HG02970 (cell line): ENCODE measurements around the gene CLDN9.

ENCODE experiments used
- ATAC-seq: cut with Tn5 transposase; IDR thresholded peaks from one replicate; pipeline ENCODE4 v1.9.1; 2021; ENCODE audit warnings: mild to moderate bottlenecking, moderate library complexity, moderate number of reproducible peaks; ENCODE audit not compliant: unreplicated experiment, low FRiP score

The CLDN9 gene

DNA sequence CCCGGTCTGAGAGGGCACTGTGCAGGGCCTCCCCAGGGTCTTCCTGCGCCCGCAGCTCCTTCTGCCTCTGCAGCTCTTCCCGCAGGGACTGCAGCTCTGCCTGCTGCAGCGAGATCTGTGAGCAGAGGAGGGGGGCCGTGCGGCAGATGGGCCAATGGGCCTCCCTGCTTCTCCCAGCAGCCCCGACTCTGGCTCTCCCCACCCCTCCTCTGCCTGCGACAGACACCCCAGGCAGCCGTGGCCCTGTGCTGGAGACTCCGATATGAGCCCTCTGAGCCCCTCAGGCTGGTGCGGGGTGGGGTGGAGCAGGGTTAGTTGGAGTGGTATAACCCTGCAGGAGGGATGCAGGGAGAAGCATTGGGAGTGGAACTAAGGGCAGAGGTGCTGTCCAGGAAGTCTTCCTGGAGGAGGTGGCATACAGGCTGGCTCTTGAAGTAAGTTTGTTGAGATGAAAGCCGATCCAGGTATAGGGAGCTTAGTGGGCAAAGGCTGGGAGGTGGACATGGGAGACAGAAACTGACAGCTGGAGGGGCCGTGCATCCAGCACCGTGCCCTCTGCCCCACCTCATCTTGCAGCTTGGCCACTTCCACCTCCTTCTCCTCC lies 16.1 kb downstream of the CLDN9 start:
- no peak for ATAC-seq

DNA sequence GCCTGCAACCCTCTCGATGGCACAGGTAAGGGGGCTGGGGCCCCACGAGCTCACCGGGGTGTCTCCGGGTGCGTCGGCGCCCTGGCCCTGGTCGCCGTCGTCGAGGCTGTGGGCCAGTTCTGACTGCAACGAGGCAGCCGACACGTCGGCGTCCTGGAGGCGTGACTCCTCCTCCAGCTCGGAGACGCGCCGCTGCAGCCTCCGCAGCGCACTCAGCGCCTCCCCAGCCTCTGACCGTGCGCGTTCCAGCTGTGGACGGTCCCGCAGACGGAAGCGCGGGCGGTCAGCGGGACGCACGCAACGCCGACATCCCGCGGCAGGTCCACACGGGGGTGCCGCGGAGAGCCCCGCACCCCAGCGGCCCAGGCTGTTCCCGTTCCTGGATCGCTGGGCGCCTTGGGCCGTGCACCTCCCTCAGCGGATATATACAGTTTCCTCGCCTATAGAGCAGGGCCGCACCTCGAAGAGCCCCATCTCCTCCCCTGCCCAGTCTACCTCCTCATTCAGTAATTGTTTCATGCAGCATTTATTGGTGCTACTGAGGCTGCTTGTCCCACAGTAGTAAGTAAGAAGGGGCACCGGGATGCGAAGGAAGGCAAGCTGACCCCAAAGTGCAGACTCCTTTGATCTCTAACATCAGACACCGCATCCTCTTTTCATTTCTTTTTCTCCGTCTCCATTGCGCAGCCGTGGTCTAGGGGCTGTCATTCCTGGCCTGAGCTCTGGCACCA lies 16.9 kb downstream of the CLDN9 start:
- no peak for ATAC-seq

DNA sequence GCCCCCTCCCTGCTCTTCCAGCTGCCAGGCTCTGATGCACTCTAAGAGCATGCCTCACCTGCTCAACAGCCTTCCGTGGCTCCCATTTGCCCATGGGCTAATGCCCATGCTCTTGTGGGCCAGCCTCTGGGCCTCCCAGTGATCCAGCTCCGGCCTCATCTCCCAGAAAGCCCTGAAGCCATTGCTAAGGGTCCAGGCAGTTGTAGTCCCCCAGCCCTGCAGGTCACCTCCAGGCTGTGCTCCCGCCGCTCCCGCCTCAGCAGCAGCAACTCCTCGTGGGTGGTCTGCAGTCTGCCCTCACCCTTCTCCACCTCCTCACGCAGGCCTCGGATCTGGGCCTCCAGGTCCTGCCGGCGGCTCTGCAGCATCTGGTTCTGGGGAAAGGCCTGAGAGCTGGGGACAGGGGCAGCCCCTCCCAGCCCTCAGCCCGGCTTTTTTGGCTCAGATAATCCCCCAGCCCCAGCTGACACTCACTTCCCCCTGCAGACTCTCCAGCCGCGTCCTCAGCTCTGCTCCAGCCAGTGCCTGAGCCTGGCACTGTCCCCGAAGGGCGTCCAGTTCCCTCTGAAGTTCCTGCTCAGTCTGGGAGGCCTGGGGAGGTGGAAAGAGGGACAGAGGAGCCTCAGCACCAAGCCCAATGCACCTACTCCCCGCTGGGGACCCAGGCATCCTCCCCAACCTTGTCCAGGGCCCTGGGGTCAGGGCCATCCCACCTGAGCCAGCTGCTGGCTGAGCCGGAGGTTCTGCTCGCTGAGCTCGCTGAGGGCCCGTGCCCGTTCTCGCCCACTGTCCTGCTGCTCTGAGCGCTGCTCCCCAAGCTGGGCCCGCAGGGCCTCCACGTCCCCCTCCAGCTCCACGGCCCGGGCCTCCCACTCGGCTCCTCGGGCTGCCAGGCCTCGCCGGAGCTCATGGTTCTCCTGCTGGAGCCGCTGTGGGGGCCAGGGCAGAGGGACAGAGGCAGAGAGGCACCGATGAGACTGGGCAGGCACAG lies 17.8 kb downstream of the CLDN9 start:
- ATAC-seq, result no peak

DNA sequence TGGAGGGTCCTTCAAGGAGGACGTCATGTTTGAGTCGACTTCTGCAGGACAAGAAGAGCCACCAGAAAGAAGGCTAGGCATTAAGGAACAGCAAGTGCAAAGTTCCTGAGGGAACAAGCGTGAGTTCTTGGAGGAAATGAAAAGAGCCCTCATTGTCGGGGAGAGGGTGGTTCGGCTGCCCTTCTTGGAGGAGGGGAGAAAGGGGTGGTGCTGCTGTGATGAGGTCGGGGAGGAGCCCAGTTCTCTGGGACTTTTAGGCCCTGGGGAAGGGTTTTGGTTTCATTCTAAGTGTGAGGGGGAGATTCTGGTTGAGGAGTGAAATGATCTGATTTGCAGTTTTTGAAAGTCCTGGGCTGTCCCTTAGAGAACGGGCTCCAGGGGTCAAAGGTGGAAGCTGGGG lies 19.9 kb downstream of the CLDN9 start:
- no peak for ATAC-seq

DNA sequence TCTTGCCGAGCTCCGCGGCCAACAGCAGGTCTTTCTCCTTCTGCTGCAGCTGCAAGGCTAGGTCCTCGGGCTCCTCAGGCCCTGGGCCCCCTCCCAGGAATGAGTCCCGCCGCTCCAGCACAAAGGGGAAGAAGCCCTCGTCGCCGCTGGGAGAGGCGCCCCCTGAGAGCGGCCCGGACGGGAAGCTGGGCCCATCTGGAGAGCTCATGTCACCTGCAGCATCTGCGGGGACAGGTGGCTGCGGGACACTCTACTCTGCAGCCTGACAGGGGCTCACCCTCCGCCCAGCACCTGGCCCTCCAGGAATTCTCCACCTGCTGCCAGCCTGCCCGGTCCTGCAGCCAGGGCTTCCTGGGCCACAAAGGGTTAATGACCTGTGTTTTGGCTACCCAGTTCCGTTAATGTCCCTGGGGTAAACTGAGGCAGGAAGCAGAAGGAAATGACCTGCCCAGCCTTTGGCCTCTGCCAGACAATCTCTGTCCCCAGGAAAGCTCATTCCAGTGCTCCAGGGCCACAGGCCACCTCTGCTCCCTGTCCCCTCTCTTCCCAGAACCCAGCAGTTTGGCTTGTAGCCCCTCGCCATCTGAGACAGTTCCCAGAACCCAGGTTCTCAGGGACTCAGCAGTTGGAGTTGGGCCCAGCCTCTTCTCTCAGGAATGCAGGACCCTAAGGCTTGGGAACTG lies 22.7 kb downstream of the CLDN9 start:
- ATAC-seq, result no peak

DNA sequence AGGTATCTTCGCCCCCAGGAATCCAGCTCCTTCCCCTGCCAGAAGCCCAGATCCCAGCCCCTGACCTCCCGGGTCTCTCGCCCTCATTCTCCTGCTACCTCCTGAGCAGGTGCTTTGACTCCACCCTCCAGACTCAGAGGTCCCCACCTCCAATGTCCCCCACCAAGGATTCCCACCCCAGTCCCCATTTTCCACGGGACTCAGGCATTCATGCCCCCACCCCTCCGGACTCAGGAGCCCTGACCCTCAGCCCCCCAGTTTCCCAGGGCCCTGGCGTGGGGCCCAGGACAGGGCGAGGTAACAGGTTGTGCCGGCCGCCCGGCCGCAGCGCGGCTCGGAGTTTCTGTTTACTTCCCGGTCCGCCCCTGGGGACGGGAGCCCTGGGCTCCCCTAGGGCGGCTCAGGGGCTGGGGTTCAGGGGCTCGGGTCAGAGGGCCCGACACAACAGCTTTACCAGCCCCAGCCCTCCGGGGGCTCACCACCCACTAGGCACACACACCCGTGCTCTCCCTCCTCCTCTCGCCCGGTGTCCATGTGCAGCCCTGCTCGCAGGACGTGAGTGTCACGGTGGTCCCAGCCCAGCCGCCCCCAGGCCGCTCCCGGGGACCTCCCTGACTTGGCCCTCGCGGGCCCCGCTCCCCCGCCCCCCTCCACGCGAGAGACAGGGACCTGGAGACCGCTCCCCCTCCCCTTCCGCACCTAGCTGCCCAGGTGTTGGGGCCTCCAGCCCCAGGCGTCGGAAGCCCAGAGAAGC lies 23.4 kb downstream of the CLDN9 start:
- ATAC-seq, result no peak

DNA sequence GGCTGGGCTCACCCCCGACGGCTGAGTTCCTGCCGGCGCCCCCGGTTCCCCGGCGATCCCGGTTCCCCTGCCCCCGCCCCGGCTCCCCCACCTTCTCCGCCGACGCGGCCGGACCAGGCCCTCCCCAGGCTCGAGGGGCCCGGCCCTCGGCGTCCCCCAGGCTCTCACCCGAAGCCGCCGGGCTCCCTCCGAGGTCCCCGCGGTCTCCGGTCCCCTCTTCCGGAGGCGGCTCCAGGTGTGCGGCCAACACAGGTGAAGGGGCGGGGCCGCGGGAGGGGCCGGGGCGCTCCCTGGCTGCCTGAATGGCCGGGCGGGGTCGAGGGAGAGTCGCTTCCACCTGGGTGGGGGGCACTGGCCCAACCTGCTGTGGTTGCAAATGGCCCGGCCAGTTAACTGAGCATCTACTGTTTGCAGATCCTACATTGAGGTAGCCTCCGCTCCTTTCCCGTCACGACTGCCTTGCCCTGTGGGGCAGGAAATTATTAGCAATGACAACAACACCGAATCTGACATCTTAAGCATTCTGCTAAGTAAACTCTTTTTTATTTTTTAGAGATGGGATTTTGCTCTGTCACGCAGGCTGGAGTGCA lies 24.1 kb downstream of the CLDN9 start, which contains the start of gene BICDL2:
BICDL2 (minus strand) TSS at position 219 of the 590 bp plus-strand sequence. CDS start 1,448 bp downstream, outside the sequence.
- no peak for ATAC-seq

DNA sequence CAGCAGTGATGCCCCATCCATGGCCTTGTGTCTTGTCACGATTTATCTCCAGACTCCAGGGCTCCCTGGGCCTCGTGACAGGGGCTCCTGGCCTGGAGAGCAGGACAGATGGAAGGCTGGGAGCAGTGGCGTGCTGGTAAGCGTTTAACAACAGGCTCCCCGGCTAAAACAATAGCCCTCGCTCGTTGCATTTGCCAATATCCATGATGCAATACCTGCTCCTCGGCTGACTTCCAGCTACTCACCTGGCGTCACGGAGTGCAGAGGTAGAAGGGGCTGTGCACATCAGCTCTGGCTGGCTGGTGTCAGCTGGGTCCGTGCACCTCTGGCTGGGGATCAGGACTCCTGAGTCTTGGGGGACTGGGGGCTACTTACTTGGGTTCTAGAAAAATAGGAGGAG lies 25.5 kb downstream of the CLDN9 start:
- ATAC-seq, result no peak

DNA sequence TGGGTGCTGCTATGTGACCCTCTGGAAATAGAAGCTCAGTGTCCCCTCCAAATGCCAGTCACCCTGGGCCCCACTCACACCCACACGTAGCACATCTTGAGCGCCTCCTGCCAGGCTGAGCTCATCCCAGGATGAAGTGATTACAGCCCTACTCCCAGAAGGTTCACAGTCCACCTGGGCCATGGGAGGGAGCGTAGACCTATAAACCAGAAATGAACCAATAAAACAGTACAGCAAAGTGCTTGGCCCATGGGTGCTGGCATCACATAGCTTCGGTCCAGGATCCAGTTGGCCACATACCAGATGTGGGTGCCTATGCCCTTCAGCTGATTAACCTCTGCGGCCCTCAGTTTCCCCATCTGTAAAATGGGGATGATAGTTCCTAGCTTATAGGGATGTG lies 26.2 kb downstream of the CLDN9 start:
- ATAC-seq, result no peak

DNA sequence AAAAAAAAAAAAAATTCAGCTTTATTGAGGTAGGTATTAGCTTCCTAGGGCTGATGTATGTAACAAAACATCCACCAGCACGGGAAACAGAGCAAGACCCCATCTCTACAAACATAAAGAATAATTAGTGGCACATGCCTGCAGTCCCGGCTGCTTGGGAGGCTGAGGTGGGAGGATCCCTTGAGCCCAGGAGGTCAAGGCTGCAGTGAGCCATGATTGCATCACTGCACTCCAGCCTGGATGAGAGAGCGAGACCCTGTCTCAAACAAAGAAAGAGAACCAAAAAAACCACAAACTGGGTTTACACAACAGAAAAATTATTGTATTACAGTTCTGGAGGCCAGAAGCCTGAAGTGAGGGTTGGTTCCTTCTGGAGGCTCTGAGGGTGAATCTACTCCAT lies 29.7 kb downstream of the CLDN9 start:
- ATAC-seq, result no peak

DNA sequence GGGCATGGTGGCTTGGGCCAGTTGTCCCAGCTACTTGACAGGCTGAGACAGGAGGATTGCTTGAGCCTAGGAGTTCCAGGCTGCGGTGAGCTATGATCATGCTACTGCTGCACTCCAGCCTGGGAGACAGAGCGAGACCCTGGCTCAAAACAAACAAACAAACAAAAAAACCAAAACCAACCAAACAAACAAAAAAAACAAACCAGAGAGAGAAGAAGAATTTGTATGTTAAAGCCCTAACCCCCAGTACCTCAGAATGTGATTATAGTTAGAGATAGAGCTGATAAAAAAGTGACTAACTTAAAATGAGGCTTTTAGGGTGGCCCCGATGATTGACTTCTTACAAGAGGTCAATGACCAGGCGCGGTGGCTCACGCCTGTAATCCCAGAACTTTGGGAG lies 32.0 kb downstream of the CLDN9 start:
- no peak for ATAC-seq

DNA sequence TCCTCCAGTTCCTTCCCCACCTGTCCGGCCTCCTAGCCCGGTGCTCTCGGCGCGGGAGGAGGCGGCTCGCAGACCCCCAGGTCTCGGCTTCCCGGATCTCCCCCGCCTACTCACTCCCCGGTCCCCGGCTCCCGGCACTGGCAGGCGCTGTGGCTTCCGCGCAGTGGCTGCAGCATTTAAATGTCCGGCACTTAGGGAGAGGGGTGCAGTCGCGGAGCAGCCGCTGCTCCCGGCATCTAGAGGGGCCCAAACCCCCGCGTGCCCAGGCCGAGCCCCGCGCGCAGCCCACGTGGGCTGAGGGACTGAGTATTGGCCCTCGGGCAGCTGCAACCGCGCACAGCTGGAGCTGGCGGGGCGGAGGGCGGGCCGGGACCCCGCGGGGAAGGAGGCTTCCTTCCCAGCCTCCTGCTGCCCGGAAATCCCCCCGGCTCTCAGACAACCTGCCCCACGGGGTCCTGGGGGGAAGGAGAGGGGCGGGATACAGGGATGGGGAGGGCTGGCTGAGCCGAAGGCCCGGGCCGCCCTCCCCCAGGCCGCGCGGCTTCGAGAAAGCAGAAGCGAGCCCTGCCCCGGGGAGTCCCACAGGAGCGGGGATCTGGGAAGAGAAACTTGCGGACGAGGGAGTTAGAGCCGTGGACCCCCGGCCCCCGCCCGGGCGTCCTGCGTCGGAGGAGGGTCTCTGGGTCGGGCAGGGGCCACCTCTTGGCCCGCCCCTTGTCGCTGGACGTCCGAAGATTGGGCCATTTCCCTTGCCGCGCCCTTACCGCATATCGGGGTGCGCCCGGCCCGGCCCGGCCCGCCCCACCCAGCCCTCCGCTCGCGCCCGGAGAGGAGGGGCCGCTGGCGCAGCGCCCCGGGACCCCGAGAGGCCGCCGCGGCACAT lies 33.3 kb downstream of the CLDN9 start, which contains the start of gene MMP25:
MMP25 (plus strand) TSS at position 804 of the 883 bp plus-strand sequence. CDS start 357 bp downstream, outside the sequence.
- ATAC-seq, result no peak

DNA sequence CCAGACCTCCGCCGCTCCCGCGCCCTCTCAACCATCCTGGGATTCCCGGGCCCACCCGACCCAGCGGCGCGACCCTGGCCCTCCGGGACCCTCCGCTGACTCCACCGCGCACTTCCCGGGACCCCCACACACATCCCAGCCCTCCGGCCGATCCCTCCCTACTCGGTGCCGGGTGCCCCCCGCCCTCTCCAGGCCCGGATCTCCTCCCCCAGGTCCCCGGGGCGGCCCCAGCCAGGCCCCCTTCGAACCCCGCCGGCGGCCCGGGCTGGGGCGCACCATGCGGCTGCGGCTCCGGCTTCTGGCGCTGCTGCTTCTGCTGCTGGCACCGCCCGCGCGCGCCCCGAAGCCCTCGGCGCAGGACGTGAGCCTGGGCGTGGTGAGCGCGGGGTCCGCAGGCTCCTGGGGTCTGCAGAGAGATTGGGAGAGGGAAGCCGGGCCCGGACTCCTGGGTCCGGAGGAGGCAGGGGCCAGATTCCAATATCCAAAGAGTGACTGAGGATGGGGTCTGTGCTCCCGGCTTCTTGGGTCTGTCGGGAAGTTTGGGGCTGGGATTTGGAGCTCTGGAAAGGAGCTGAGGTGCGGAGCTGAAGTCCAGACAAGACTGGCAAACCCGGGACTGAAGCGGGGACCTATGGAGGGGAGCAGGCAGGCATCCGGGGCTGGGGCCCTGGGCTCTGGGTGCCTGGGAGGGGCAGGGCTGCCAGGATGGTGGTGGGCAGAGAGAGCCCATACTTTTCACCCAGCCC lies 34.1 kb downstream of the CLDN9 start:
- ATAC-seq, result no peak

DNA sequence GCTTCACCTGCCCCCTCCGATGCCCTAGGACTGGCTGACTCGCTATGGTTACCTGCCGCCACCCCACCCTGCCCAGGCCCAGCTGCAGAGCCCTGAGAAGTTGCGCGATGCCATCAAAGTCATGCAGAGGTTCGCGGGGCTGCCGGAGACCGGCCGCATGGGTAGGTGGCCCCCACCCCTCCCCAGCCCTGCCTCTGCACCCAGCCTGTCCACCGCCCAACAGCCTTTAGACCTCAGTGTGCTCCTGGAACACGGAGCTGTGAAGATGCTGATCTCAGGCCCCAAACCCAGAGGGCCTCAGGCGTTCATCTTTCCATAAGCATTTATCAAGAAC lies 34.6 kb downstream of the CLDN9 start:
- no peak for ATAC-seq

DNA sequence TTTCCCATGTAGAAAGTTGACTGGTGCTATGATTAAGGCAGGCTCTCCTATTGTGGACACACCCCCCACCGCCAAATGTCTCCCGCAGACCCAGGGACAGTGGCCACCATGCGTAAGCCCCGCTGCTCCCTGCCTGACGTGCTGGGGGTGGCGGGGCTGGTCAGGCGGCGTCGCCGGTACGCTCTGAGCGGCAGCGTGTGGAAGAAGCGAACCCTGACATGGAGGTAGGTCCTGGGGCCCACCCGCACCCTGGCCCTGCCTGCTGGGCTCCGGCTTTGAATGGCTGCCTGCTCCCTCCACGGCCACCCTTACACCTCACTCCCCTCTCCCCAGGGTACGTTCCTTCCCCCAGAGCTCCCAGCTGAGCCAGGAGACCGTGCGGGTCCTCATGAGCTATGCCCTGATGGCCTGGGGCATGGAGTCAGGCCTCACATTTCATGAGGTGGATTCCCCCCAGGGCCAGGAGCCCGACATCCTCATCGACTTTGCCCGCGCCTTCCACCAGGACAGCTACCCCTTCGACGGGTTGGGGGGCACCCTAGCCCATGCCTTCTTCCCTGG lies 37.3 kb downstream of the CLDN9 start:
- ATAC-seq, result no peak

DNA sequence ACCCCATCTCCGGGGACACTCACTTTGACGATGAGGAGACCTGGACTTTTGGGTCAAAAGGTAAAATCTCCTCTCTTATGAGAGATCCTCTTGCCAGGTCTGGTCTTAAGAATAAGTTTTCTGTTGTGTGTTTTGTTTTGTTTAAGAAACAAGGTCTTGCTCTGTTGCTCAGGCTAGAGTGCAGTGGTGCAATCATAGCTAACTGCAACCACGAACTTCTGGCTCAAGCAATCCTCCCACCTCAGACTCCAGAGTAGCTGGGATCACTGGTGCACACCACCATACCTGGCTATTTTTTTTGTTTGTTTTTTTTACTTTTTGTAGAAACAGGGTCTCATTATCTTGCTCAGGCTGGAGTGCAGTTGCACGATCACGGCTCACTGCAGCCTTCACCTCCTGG lies 37.8 kb downstream of the CLDN9 start:
- no peak for ATAC-seq

DNA sequence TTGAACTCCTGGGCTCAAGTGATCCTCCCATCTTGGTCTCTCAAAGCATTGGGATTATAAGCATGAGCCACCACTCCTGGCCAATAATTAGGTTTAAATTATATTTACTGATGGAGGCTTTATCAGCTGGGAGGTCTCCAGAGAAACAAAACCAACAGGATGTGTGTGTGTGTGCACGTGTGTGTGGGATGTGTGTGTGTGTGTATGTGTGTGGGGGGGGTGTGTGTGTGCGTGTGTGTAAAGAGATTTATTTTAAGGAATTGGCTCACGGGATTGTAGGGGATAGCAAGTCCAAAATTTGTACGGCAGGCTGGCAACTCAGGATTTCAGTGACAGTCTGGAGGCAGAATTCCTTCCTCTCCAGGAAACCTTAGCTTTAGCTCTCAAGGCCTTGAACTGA lies 38.3 kb downstream of the CLDN9 start:
- ATAC-seq, result no peak
